ENCODE results near the gene RDH13.
"Not testable (repeated sequence)": the region's sequence is repeated elsewhere in the genome, so short reads cannot be mapped to it uniquely, and the experiment has no call there.

The RDH13 gene

DNA sequence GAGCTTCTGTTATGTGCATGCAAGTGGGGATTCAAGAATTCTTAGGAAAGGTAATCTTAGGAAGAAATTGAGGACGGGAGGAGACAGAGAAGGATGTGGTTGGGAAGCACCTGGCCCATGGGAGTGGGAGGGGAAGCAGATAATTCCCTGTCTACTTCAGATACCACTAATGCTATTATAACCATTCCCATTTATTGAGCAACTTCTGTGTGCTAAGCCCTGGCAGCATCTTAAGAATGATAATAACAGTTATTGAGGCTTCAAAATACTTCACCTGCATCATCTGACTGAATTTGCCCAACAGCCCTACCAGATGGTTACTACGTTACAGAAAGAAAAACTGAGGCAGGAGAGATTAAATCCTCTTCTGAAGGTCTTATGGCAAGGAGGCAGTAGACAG is 14.2 kb upstream of the RDH13 start:
- no peak for DNase-seq (ENCODE audit: low read depth in 3 of 3)

DNA sequence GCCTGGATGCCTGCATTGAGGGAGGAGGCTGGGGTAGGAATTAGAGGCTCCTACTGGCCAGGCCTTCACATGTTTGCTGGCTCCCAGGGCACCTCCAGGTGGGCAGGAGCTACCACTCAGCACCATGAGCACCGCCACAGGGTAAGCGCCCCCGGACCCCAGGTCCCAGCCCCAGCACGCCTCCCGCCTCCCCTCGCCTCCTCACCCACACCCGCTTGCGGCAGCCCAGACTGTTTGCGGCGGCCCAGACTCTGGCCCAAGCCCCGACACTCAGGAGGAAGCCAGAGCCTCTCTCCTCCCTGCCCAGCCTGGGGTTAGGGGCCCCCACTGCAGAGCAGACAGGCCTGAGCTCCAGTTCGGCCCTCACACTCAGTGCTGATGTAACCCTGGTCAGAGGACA is 13.4 kb upstream of the RDH13 start:
- DNase-seq (ENCODE audit: low read depth in 3 of 3), result no peak

DNA sequence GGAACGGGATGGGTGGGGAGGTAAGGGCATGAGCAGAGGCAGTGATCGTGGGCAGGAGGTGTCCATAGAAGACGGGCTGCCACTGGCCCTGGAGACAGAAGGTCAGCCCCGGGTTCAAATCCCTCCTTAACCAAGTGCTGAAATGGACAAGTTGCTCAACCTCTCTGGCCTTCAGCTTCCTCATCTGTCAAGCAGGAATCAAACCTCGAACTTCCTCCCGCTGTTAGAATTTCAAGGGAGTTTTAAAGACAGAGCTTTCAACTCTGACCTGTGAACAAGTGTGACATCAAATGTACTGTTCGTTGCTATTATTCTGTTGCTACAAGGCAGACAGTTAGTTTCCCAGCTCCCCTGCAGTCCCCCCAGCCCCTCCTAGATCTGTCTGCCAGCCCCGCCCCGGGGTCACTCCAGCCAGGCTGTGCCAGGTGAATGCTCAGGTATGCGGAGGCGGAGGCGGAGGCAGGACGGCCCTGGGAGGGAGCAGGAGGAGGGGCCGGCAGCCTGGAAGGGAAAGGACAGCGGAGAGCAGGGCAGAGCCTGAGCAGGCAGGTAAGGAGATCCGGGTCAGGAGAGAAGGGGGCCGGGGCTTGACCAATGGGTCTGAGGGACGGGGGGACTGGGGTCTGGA is 12.5 kb upstream of the RDH13 start, which contains the start of gene EPS8L1:
Gene EPS8L1, plus strand, starts transcription at position 499 of the 628 bp plus-strand sequence. CDS start 576 bp downstream, outside the sequence.
- DNase-seq (ENCODE audit: low read depth in 3 of 3), result no peak

DNA sequence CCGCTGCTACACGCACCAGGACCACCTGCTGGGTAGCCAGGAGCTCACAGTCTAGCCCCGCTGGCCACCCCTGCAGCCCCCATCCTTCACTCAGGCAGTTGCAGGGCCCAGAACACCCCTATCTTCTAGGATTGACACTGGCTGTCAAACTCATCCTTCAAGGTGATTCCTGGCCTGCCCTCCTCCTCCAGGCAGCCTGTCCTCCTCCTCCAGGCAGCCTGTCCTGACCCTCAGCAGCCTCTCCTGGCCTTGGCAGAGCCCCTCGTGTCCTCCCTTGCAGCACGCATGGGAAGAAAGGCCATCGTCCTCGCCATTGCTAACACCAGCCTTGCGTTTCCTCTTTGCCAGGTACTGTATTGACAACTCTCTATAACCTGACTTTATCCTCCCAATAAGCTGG is 9.0 kb upstream of the RDH13 start:
- DNase-seq (ENCODE audit: low read depth in 3 of 3), result no peak

DNA sequence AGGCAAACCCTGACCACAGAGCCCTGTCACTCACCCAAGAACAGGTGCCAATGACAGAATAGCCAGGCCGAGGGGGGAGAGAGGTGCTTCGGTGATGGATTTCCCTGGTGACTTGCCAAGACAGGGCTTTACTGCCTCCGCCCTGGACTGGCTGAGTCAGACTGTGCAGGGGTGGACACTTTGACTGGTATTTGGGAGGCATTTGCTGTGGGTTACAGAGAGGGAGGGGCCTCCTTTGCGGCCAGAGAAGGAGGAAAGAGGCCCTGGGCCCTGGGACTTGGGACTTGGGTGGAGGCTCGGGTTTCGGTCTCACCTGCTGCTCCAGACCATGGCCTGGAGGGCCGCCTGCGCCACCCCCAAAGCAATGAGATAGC is 8.2 kb upstream of the RDH13 start:
- DNase-seq (ENCODE audit: low read depth in 3 of 3), result no peak

GRCh38 chr19:55070466-55071128 is 7.6 kb upstream of the RDH13 start:
- DNase-seq (ENCODE audit: low read depth in 3 of 3), result no peak

GRCh38 chr19:55069865-55070197 is 6.9 kb upstream of the RDH13 start:
- DNase-seq (ENCODE audit: low read depth in 3 of 3), result no peak

DNA sequence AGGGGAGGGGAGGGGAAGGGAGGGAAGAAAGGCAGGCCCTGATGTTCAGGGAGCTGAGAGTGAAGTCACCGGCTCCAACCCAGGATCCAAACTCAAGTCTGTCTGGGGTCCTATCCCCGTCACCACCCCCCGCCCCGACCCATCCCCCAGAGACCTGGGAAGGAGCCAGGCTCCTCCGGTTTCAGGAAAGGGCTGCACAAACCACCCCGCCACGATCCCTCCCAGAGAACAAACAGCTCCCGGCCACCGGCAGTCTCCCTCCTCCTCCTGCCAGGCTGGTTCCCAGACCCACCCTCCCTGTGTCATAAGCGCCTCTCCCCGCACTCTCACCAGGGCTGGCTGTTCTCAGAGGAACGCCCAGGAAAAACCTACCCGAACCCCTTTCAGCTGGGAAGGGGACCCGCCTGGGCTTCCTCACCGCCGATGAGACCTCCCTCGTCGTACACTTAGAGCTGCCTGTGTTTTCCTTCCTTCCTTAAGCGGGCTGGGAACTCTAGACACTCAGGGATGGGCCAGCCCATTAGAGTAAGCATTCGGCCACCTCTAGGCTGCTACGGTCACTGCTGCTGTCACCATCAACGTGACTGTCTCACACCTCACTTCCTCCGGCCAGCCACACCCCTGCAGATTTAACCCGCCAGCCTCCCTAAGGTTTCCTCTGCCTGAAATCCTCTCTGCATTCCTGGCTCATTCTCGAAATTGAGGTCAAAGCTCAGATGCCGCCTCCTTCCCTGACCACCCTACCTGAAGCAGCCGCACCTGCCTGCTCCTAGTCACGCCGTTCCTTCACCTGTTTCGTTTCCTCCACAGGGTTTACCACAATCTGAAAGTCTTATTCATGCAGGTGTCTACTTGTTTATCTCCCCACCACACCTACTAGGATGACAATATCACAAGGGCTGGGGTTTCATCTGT is 6.3 kb upstream of the RDH13 start:
- no peak for DNase-seq (ENCODE audit: low read depth in 3 of 3)

DNA sequence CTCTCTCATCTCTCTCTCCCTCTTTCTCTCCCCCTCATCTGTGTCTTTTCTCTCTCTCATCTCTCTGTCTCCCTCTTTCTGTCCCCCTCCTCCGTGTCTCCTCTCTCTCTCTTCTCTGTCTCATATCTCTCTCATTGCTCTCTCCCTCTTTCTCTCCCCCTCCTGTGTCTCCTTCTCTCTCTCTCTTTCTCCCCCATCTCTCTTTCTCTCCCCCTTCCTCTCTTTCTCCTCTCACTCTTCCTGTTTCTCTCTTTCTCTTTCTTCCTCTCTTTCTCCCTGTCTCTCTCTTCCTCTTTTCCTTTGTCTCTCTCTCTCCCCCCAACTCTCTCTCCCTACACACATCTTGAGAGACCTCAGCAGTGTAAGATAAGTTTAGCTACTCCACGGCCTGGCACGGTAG is 4.9 kb upstream of the RDH13 start:
- DNase-seq (ENCODE audit: low read depth in 3 of 3), result no peak

DNA sequence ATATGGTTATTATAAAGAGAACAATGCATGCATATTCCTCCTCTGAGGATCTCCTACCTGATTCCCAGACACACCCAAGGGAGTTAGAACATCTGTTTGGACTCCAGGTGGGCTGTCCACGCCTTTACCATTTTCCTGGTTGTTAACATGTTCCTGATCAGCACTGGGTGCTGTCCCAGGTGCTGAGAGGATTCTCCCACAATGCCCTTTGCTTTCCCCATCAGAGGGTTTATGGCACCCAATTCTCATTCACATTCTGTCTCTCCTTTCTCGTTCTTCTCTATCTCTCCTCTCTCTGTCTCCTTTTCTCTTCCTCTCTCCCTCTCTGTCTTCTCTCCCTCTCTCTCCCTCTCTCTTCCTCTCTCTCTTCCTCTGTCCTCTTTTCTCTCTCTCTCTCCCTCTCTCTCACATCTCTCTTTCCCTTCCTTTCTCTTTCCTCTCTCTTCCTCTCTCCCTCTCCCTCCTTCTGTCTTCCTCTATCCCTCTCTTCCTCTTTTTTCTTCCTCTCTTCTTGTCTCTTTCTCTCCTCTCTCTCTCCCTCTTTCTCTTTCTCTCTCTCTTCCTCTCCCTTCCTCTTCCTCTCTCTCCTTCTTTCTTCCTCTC is 3.3 kb upstream of the RDH13 start:
- DNase-seq (ENCODE audit: low read depth in 3 of 3), result no peak

- DNase-seq (ENCODE audit: low read depth in 3 of 3), result not testable (repeated sequence)
Observed at GRCh38 chr19:55065516-55065915, 2.6 kb upstream of the RDH13 start.

DNA sequence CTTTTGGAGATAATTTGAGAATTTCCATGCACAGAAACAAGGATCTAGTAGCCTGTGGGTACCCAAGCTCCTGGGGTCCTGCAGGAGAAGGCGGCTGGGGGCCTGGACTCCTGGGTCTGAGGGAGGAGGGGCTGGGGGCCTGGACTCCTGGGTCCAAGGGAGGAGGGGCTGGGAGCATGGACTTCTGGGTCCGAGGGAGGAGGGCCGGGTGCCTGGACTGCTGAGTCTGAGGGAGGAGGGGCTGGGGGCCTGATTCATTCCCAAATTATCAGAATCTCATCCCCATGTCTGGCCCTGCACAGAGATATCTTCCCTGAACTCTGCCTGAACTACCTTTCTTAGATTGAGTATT is 520 bp upstream of the RDH13 start:
- DNase-seq (ENCODE audit: low read depth in 3 of 3), result no peak

GRCh38 chr19:55060287-55060686 is 2.7 kb downstream of the RDH13 start:
- DNase-seq (ENCODE audit: low read depth in 3 of 3), result not testable (repeated sequence)

GRCh38 chr19:55058781-55059610 is 4.0 kb downstream of the RDH13 start:
- DNase-seq (ENCODE audit: low read depth in 3 of 3), result no peak

DNA sequence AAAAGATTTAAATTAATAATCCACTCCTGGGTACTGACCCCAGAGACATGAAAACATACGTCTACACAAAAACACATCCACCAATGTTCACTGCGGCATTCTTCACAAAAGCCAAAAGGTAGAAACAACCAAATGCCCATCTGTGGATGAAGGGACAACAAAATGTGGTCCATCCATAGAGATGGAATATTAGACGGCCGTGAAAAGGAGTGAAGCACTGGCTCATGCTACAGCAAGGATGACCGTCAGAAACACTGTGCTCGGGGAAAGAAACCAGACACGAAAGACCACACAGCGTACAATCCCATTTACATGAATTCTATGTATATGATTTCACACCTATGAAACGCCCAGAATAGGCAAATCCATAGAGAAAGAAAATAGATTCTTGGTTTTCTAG is 6.1 kb downstream of the RDH13 start:
- no peak for DNase-seq (ENCODE audit: low read depth in 3 of 3)

DNA sequence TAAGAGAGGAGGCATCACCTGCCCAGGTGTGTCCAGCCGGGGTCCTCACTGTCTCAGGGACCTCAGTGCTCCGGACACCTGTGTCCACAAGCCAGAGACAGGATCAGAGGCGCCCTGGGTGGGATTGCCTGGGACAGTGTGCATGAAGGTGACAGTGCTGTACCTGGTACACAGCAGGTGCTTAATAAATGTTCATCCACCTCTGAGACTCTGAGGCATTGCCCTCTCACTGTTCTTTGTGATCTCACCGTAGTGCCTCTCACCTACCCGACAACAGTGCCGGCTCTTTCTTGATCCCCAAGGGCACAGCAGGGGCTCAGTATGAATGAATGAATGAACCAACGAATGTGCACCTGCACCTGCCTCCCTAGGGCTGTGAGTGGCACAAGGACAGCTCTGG is 9.2 kb downstream of the RDH13 start:
- DNase-seq (ENCODE audit: low read depth in 3 of 3), result no peak

DNA sequence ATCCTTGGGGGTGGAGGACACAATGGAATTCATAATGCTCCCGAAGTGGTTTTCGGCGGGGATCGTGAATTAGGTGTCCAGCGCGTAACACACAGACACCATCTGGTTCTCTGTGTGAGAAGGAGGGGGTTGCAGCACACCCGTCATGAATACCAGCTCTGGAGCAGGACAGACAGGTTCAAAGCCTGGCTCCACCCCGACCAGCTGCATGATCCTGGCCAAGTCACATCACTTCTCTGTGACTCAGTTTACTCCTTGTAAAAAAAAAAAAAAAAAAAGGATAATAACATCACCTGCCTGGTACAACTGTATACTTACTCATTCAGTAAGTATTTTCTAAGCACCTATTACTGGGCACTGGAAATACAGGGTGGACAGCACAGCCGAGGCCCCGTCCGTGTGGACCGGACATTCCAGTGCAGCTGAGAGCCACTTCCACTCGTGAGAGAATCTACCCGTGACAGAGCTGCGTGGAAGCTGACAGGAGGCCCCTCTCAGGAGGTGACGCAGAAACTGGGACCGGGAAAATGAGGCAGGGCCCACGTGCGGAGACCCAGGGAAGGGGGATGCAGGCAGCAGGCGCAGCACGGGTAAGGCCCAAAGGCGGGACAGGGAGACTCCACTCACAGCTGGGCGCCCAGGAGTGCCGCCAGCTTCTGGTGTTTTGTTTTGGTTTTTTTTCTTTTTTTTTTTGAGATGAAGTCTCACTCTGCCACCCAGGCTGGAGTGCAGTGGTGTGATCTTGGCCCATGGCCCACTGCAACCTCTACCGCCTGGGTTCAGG is 12.0 kb downstream of the RDH13 start:
- DNase-seq (ENCODE audit: low read depth in 3 of 3), result no peak

GRCh38 chr19:55048446-55048845 is 14.5 kb downstream of the RDH13 start:
- no peak for DNase-seq (ENCODE audit: low read depth in 3 of 3)

- DNase-seq (ENCODE audit: low read depth in 3 of 3), result no peak
Observed at GRCh38 chr19:55047951-55048350, 15.0 kb downstream of the RDH13 start.

- DNase-seq (ENCODE audit: low read depth in 3 of 3), result no peak
Observed at GRCh38 chr19:55046975-55047622, 15.8 kb downstream of the RDH13 start.
